OCI-LY3 (cell line): ENCODE results near the gene SEMA3G.
A peak's percentile ranks its signal among the peaks of the same experiment; 100 is the strongest.

Experiments used
- H2AFZ ChIP-seq: fragments of 200-600, 300-600 bp; shearing (Covaris generic); 2 replicates; pipeline ENCODE4 v1.6.0; 2014; ENCODE audit warnings: antibody characterized with exemption, low read depth, low read length
- H3K27ac ChIP-seq: fragments of 200-600, 300-600 bp; sonication (generic); 2 replicates; pipeline ENCODE4 v1.5.1; 2014; ENCODE audit warnings: mild to moderate bottlenecking, low read length, moderate library complexity, mixed read lengths
- H3K27me3 ChIP-seq: fragments of 200-600, 300-600 bp; sonication (generic); 2 replicates; pipeline ENCODE4 v1.6.1; 2014; ENCODE audit warnings: low read depth, low read length, mixed read lengths
- H3K36me3 ChIP-seq: fragments of 200-600, 300-600 bp; sonication (generic); replicated peaks from 2 replicates; pipeline ENCODE3; 2014; ENCODE audit warnings: low read depth, low read length, mixed read lengths
- H3K4me1 ChIP-seq: fragments of 300-600, 200-600 bp; sonication (generic); 2 replicates; pipeline ENCODE4 v1.6.1; 2014; ENCODE audit warnings: low read length, mixed read lengths
- H3K4me2 ChIP-seq: fragments of 200-600, 300-600 bp; sonication (generic); 2 replicates; pipeline ENCODE4 v1.6.1; 2014; ENCODE audit warnings: low read length, mixed read lengths
- H3K4me3 ChIP-seq: fragments of 300-600, 200-600 bp; sonication (generic); 2 replicates; pipeline ENCODE4 v1.5.1; 2014; ENCODE audit warnings: antibody characterized with exemption, mild to moderate bottlenecking, low read length, moderate library complexity
- H3K79me2 ChIP-seq: fragments of 300-600, 200-600 bp; shearing (Covaris generic); 2 replicates; pipeline ENCODE4 v1.6.1; 2014; ENCODE audit warnings: mild to moderate bottlenecking, low read length, mixed read lengths
- H3K9ac ChIP-seq: fragments of 300-600, 200-600 bp; shearing (Covaris generic); 2 replicates; pipeline ENCODE4 v1.6.0; 2014; ENCODE audit warnings: mild to moderate bottlenecking, low read length, moderate library complexity
- H3K9me3 ChIP-seq: fragments of 200-600, 300-600 bp; shearing (Covaris generic); 2 replicates; pipeline ENCODE4 v1.6.1; 2014; ENCODE audit warnings: low read length, mixed read lengths; ENCODE audit not compliant: insufficient read depth
- H4K20me1 ChIP-seq: fragments of 200-600, 300-600 bp; sonication (generic); 2 replicates; pipeline ENCODE4 v1.6.1; 2016; ENCODE audit warnings: low read length, mixed read lengths; ENCODE audit not compliant: insufficient read depth
- CTCF ChIP-seq: fragments of 200-600, 300-600 bp; sonication (generic); IDR thresholded peaks from 2 replicates; pipeline ENCODE4 v1.5.1; 2014; ENCODE audit warnings: antibody characterized with exemption, low read length, low read depth
- EZH2phosphoT487 ChIP-seq: fragments of 200-600 bp; shearing (Covaris generic); IDR thresholded peaks from 2 replicates; pipeline ENCODE4 v1.6.1; 2018; ENCODE audit warnings: antibody characterized with exemption, mixed run types, low read depth

Gene SEMA3G

GRCh38 chr3:52443791-52444687 is 864 bp downstream of the SEMA3G start:
- Histone ChIP-seq H3K27ac (no peak overlapping the region), H3K4me2 (peak overlapping the region; percentile 79), H3K9ac (no peak overlapping the region)

GRCh38 chr3:52443268-52443610 is 1.7 kb downstream of the SEMA3G start:
- no peaks in the 10 kb centered on the region for H3K9me3 ChIP-seq
- H3K79me2 ChIP-seq = no peaks in the 10 kb centered on the region
- H3K36me3 ChIP-seq = no peaks in the 10 kb centered on the region
- H3K4me3 ChIP-seq = no peak overlapping the region
- no peak overlapping the region for H3K27ac ChIP-seq
- no peaks in the 10 kb centered on the region for H4K20me1 ChIP-seq
- H2AFZ ChIP-seq = no peak overlapping the region
- H3K4me1 ChIP-seq = peaks cover 22% of the 10 kb centered on the region
- no peak overlapping the region for H3K4me2 ChIP-seq
- no peaks in the 10 kb centered on the region for H3K27me3 ChIP-seq
- H3K9ac ChIP-seq = no peak overlapping the region
- no peak for TF ChIP-seq CTCF
- TF ChIP-seq EZH2phosphoT487 = no peak

More at GRCh38 chr3:52443791-52444687, 864 bp downstream of the SEMA3G start:
- no peaks in the 10 kb centered on the region for H4K20me1 ChIP-seq
- H3K79me2 ChIP-seq = no peaks in the 10 kb centered on the region
- H3K4me3 ChIP-seq = peak overlapping the region; percentile 59
- H3K36me3 ChIP-seq = no peaks in the 10 kb centered on the region
- no peaks in the 10 kb centered on the region for H3K27me3 ChIP-seq
- TF ChIP-seq CTCF = no peak
- no peak for TF ChIP-seq EZH2phosphoT487
- no peak overlapping the region for H2AFZ ChIP-seq
- H3K9me3 ChIP-seq = no peaks in the 10 kb centered on the region
- H3K4me1 ChIP-seq = peaks cover 22% of the 10 kb centered on the region

- Histone ChIP-seq H3K36me3 (no peaks in the 10 kb centered on the region), H4K20me1 (no peaks in the 10 kb centered on the region), H3K27ac (no peak overlapping the region), H3K27me3 (no peaks in the 10 kb centered on the region), H3K4me3 (no peak overlapping the region), H2AFZ (no peak overlapping the region), H3K4me2 (no peak overlapping the region), H3K9ac (no peak overlapping the region), H3K79me2 (no peaks in the 10 kb centered on the region), H3K4me1 (peaks cover 22% of the 10 kb centered on the region), H3K9me3 (no peaks in the 10 kb centered on the region)
- TF ChIP-seq EZH2phosphoT487 = no peak
- no peak for TF ChIP-seq CTCF
These were observed 2.3 kb downstream of the SEMA3G start for GRCh38 chr3:52442409-52443267.

- H3K27ac ChIP-seq = no peak overlapping the region
- H3K79me2 ChIP-seq = no peaks in the 10 kb centered on the region
- TF ChIP-seq EZH2phosphoT487 = no peak
- no peak for TF ChIP-seq CTCF
- no peak overlapping the region for H3K9ac ChIP-seq
- no peaks in the 10 kb centered on the region for H3K36me3 ChIP-seq
- H3K9me3 ChIP-seq = no peaks in the 10 kb centered on the region
- H3K4me2 ChIP-seq = no peak overlapping the region
- H3K4me3 ChIP-seq = no peak overlapping the region
- no peaks in the 10 kb centered on the region for H3K27me3 ChIP-seq
- H3K4me1 ChIP-seq = peaks cover 21% of the 10 kb centered on the region
- no peak overlapping the region for H2AFZ ChIP-seq
- no peaks in the 10 kb centered on the region for H4K20me1 ChIP-seq
These were observed 3.1 kb downstream of the SEMA3G start for GRCh38 chr3:52441772-52442332.
